GM19025 (cell line): ENCODE measurements around the gene DMRTC2.

ENCODE experiments used
- ATAC-seq: cut with Tn5 transposase; IDR thresholded peaks from one replicate; pipeline ENCODE4 v1.9.1; 2021; ENCODE audit warnings: mild to moderate bottlenecking, low read depth, moderate library complexity; ENCODE audit not compliant: unreplicated experiment

DMRTC2 gene

DNA sequence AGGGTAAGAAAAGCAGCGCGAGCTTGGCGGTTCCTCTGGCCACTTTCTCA lies at the start of gene DMRTC2:
DMRTC2 (plus strand) TSS at position 42 of the 50 bp plus-strand sequence. CDS start 2,387 bp downstream, outside the sequence.
- ATAC-seq = no peak

DNA sequence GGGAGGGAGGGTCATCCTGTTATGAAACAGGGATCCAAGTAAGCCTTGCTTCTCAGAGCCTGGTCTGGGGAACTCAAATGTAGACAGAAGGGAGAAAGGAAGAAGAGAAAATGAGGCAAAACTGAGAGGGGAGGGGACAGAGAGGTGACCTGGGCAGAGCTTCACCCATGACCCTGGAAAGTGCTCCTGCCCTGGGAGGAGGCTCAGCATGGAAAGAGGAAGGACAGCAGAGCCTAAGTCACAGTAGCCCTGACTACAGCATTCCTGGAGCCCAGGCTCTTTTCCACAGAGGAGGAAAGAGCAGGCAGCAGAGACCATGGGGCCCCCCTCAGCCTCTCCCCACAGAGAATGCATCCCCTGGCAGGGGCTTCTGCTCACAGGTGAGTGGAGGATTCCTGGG lies 48.5 kb upstream of the DMRTC2 start, which contains the start of gene CEACAM3:
CEACAM3 (plus strand) TSS at position 226 of the 400 bp plus-strand sequence; CDS start at position 317, 91 bp downstream.
- no peak for ATAC-seq

DNA sequence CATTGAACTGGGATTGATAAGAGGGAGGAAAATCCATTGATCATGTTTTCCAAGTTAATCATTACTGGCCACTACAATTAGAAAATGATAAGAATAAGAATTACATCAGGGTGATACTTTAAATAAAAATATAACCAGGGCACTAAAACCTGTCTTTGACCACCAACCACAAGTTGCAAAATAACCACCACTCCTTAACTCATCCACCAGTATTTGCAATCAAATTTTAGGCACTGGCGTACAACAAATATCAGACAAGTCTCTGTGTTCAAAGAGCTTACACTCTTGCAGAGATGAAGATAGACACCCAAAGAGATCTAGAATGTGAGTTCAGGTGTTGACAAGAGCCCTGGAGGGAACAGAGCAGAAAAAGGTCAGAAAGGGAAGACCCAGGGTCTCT lies 47.9 kb upstream of the DMRTC2 start:
- ATAC-seq = no peak

DNA sequence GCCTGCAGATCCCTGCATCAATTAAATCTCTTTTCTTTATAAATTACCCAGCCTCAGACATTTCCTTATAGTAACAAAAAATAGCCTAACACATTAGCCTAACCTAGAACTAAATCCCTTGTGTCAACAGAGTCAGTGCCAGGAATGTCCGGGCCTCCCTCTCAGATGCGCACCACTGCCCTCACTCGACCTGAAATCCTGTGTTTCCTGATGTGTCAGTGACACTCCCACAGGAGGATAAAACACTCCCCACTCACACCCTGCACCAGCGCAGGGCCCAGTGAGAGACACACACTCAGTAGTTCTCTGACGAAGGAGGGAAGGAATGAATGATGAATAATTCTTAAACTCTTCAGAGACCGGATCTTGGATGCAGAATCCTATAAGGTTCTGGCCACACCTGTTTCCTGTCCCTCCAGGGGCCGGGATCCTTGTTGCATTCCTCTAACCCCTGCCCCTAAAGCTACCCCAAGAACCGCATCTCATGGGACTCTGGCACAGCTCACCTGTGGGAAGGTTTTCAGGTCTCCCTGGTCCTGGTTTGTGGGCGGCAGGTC lies 45.3 kb upstream of the DMRTC2 start:
- no peak for ATAC-seq

DNA sequence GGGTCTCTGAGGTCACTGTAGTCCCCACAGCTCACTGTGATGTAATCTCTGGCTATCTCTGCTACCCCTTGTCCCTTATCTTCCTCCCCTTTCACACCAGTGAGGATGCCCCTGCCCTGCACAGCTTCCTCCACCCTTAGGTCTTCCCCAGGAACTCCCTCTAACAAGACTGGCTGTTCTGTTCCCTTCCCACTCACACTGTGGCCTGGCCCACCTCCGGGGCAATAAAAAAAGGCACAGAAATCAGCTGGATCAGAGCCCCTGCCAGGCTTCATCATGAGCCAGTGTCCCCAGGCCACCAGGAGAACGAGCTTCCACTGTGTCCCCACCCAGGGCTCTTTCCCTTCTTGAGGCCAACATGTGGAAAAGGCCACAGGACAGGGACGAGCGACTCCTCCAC lies 43.8 kb upstream of the DMRTC2 start:
- ATAC-seq = no peak

DNA sequence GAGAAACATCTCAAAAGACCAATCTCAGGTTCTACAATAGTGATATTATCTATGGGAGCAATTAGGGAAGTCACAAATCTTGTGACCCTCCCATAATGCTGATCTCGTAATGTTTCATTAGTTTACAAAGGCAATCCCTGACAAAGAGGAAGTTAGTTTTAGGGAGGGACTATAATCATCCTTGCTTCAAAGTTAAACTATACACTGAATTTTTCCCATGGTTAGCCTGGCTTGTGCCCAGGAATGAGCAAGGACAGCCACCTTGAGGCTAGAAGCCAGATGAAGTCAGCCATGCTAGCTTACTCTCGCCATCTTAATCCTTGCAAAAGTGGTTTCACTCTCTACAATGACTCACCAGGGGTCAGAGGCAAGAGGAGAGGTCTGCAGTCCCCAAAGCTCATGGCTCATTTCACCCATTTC lies 43.0 kb upstream of the DMRTC2 start:
- ATAC-seq = no peak

DNA sequence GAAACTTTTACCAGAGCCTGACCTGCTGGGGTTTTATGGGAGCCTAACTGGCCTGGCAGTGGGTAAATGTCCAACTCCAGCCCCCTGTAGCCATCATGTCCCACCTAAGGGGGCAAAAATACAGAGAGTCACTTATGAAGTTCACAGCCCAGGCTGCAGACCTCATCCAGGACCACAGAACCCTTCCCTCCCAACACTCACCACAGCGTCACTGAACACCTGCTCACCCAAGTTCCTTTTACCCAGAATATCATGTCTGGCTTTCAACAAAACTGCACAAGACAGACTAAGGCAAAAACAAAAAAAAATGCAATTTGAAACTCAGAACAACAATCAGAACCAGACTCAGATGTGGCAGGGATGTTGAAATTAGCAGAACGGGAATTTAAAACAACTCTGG lies 42.1 kb upstream of the DMRTC2 start:
- no peak for ATAC-seq

DNA sequence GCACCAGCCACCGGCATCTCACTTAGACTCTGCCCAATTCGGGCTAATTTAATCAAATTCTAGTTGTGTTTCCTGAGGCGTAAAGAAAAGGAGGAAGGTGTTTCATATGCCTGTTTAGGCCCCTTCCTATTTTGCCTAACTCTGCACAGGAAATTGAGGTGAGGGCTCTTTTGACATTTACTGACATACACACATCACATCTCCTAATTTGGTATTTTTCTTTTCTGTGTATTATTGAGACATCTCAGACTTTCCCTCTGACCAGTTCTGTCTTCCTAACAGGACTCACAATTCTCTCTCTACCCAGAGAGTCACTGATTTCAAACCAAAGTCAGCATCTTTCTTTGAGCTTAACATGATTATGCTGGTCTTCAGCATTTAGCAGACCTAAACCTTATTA lies 40.5 kb upstream of the DMRTC2 start:
- ATAC-seq = no peak

DNA sequence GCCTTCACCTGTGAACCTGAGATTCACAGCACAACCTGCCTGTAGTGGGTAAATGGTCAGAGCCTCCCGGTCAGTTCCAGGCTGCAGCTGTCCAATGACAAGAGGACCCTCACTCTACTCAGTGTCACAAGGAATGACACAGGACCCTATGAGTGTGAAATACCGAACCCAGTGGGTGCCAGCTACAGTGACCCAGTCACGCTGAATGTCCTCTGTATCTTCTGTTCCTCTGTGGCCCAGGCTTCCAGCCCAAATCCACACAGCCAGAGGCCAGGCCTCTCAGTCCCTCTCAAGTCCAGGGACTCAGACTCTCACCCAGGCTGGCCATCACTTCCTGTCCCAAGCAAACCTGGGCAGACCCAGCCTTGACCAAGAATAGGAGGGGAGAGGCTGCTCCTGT lies 37.7 kb upstream of the DMRTC2 start:
- no peak for ATAC-seq

DNA sequence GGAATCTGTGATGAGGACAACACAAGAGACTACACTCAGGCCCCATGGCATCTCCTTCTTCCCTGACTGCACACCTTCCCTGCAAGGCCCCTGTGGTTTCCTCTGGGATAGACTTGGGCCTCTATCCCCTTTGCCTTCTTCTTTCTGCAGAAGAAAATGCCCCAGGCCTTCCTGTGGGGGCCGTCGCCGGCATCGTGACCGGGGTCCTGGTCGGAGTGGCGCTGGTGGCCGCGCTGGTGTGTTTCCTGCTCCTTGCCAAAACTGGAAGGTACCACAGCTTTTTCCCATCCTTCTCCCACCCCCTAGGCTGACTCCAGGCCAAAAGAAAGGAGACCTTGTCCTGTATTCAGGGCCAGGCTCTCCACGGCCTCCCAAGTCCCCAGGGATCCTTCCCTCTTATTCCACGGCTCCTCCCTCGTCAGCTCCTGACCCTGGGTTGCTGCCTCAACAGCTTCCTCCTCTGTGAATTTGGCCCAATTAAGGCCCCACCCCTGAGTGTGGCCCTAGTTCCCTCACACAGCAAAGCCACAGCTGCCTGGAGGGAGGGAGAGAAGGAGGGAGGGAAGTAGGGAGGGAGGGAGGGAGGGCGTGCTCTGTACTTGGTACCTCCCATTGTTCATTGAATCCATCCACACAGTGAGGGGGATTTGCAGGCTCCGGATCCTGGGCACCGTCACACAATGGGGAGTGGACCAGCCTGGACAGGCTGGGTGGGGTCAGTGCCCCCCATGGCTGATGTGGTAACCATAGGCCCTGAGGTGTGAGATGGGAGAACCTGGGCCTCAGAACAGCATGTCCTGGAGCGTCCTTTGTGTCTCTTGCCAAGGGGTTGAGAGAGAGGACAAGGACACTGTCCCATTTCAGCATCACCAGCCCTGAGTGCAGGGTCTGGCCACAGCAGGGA lies 35.9 kb upstream of the DMRTC2 start:
- ATAC-seq = no peak

DNA sequence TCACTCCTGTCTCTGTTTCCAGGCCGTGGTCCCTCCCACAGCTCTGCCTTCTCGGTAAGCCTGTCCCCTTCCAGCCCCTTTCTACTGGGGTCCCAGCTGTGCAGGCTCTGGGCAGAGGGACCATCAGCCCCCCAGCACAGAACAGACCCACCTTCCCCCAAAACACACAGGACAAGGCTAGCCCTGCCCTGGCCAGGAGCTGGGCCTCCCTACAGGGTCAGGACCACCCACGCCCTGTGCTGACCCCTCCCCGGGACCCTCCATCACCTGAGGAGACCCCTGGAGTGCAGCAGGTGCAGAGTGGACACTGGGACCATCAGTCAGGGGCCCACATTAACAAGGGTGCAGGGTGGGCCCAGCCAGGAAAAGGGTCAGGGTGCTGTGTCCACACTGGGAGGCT lies 34.5 kb upstream of the DMRTC2 start:
- ATAC-seq = no peak

DNA sequence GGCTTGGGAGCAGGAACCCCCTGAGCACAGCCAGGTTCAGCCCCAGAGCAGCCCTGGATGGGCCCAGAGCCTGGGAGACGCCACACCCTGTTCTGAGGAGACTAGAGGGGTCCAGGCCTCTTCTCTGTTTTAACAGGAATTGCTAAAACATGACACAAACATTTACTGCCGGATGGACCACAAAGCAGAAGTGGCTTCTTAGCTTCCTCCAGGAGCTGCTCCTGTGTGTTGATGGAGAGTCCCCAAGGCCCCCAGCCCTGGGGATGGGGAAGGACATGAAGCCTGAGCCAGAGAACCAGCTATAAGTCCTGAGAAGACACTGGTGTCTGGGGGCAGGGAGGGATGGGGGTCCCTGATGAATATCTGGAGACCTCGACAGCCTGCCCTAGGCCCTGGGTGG lies 33.8 kb upstream of the DMRTC2 start:
- no peak for ATAC-seq

DNA sequence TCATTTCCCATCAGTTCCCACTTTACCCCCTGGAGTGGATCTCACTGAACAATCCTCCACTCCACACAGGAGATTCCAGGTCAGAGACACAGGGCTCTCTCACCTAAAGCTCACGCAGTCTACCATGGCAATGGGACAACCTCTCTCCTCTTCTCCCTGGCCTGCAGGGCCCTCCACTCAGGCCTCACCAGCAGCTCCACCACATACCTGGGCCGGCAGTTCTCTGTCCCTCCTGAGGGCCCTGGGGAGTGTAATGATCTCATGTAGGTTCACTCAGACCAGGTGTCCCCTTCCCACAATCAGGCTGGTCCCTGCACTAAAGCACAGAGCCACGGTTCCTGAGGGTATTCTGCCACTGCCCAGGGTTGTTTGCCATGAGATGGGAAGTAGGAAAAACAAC lies 32.9 kb upstream of the DMRTC2 start:
- ATAC-seq = no peak

DNA sequence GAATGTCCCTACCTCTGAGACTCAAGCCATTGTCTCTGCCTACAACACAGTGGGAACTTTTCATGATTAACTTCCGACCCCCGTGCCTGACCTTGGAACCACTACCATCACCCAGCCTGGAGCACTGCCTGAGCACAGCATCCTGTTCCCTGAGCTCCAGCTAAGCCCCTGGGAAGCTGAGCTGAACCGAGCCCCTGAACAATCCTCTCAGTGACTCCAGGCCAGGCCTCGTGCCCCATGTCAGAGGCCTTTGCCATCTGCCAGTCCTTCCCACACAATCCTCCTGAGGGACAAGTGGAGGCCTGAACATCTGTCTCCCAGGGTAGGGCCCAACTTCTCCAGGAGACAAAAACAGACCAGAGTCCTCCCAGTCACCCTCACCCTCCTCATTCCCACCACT lies 30.9 kb upstream of the DMRTC2 start:
- ATAC-seq = no peak

DNA sequence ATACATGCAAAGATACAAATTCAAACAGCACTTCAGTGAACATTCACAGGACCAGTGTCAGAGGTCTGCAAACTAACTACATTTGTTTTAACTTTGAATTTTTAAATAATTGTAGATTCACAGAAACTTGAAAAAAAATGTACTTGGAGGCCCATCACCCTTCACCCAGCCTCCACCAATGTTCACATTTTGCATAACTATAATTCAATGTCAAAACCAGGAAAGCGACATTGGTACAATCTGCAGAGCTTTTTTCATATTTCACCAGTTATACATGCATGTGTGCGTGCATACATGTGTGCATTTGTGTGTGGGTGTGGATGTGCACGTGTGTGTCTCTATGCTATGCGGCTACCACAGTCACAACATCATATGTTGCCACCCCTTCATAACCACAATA lies 29.5 kb upstream of the DMRTC2 start:
- ATAC-seq = no peak

DNA sequence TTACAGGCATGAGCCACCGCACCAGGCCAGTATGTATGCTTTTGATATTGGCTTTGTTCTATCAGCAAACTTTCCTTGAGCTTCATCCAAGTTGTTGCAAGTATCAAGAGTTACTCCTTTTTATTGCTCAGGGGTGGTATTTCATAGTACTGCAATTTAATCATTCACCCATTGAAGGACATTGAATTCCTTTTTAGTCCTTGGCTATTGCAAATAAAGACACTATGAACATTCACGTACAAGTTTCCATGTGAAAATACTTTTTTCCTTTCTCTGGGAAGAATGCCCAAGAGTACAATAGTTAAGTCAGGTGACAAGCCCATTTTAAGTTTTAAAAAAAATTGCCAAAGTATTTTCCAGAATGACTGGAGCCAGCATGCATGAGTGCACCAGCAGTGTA lies 28.1 kb upstream of the DMRTC2 start:
- no peak for ATAC-seq

DNA sequence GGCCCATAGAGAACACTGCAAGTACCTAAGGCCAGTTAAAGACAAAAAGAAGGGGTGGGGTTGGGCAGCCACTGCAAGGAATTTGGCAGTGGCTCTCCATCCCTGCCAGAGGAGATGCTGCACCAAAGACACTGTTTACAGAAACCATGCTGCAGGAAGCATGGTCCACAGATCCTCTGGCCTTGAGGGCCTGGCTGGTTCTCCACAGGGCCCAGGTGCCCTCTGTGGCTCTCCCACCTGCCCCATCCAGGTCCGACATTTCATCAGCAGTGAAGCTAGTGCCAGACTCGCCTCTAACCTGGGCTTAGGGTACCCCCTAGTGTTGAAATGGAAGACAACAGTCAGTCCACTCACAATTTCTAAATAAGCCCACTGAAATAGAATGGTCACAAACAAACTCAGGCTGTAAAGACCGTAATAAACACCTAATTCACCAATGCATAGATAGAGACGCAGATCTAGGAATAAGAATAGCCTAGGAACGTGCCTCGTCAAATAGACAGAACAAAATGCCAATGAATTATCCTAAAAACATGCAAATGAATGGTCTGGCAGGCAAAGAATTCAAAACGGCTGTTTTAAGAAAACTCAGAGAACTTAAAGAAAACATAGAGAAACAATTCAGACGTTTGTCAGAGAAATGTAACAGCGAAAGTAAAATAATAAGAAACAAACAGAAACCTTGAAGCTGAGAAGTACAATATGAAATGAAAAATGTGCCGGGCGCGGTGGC lies 23.7 kb upstream of the DMRTC2 start:
- no peak for ATAC-seq

DNA sequence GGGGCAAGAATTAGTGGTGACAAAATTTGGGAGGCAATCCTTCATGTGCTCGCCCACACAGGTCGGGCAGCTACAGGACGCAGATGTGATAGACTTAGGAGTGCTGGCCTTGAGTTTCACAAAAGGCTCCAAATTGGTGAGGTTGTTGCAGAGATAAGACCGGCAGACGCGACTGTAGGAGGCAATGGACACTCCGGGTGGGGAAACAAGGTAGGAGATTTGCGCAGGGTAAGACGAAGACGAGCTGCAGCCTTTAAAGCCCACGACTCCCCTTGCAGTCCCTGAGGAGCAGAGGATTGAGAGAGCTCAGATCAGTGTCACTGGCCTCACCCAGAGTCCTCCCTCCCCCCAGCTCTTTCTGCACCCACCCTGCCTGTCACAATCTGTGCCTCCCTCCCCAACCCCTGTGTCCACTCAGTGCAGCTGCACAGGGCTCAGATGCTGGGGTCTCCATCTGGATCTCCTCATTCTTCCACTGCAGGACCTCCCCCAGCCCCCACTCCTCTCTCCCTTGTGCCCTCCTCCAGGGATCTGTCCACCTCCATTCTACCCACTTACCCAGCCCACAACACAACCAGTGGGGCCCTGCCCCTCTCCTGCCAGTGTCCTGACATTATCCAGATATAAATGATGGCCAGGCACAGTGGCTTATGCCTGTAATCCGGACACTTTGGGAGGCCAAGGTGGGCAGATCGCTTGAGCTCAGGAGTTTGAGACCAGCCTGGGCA lies 6.7 kb upstream of the DMRTC2 start:
- no peak for ATAC-seq

DNA sequence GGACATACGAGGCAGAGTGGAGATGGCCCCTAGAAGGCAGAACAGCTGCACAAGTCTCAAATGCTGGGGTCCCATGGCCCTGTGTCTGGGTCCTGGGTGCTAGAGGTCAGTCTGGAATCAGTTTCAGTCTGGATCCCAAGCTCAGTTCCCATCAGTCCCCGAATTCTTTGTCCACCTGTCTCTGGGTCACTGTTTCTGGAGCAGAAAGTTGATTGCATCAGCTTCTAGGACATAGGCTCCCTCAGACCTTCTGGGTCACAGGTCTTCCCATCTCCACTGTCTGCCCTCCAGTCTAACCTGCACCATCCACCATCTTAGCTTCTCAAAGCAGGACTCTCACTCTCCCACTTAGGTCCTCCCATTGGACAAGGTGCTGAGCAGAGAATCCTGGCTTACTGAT lies 5.6 kb upstream of the DMRTC2 start:
- no peak for ATAC-seq

DNA sequence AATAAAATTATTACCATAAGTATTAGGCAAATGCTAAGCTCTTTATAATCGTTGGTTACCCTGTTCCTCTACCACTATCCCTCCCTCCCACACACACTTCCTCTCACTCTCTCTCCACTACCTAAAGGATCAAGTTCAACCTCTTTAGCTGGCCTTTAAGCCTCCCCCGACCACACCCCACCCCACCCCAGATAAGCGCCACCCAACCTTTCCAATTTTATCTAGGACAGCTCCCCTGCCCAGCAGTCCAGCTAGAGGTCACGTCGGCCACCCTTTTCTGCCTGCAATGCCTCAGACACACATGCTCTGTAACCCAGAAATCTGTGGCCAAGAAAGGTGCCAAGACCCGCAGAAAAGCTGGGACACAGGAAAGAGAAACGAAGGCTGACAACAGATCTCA lies 1.5 kb upstream of the DMRTC2 start:
- no peak for ATAC-seq

DNA sequence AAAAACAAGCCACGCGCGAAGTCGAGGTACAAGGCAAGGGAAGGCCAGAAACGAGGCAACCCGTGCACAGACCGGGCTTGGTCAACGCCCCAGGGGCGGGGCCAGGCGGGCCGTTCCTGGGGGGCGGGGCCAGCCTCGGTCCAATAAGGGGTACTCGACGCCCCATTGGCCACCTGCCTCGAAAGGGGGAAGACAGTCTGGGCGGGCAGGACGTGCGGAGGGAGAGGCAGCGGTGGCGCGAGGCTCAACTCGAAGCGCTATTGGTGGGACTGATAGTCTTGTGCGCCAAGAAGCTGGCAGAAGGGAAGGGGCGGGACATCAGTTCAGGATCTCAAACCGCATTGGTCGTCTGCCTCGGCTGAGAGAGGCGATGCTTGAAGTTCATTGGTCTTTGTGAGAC lies 241 bp upstream of the DMRTC2 start, which contains the start of gene LYPD4:
LYPD4 (minus strand) TSS at position 83 of the 400 bp plus-strand sequence. CDS start 5,398 bp downstream, outside the sequence.
- ATAC-seq = no peak
